ENCODE measurements around the gene S1PR3.

The S1PR3 gene

DNA sequence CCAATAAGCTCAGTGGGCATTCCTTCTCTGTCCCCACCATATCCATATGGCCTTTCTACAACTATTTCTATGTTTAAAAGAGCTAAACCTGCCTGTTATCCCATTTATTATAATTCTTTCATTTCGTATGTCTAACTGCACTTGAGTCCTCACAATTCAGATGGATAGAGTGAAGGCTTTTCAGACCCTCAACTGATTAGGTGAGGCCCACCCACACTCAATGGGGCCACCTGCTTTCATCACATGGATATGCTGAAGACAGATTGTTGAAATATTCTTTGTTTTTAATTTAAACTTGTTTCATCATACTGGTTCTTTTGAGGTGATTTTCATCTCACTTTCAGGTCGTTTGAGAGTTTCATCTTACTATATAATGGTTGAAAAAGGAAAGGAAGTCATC is 5.7 kb upstream of the S1PR3 start:
- peaks cover 2% of the 10 kb centered on the region for H3K9me3 ChIP-seq (ENCODE audit: severe bottlenecking)
- TF ChIP-seq, protein P1, sequence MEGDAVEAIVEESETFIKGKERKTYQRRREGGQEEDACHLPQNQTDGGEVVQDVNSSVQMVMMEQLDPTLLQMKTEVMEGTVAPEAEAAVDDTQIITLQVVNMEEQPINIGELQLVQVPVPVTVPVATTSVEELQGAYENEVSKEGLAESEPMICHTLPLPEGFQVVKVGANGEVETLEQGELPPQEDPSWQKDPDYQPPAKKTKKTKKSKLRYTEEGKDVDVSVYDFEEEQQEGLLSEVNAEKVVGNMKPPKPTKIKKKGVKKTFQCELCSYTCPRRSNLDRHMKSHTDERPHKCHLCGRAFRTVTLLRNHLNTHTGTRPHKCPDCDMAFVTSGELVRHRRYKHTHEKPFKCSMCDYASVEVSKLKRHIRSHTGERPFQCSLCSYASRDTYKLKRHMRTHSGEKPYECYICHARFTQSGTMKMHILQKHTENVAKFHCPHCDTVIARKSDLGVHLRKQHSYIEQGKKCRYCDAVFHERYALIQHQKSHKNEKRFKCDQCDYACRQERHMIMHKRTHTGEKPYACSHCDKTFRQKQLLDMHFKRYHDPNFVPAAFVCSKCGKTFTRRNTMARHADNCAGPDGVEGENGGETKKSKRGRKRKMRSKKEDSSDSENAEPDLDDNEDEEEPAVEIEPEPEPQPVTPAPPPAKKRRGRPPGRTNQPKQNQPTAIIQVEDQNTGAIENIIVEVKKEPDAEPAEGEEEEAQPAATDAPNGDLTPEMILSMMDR (IDR thresholded peaks at IDR 0.05; ENCODE audit: low read depth, low read length) = no peak
- no peaks in the 10 kb centered on the region for H3K36me3 ChIP-seq

DNA sequence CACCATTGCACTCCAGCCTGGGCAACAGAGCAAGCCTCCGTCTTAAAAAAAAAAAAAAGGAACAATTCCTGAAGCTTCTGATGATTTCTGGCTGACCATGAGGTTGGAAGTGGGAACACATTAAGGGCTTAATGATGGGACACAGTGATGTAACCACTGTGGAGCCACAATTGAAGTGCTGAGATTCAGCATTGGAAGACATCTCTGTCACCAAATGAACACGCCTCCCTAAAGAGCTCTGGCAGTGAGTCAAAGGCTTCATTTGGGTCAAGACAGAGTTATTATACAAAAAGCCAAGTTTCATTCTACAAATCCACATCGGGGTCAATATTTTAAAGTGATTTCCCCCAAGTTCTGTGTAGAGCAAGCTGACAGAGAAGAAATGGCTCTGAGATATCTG is 4.5 kb upstream of the S1PR3 start:
- no peaks in the 10 kb centered on the region for H3K9me3 ChIP-seq (ENCODE audit: severe bottlenecking)
- no peak for DNase-seq
- H3K27me3 ChIP-seq (ENCODE audit: insufficient read depth, low read depth, severe bottlenecking) = no peaks in the 10 kb centered on the region
- H3K4me3 ChIP-seq (ENCODE audit: low read depth, low read length) = no peak overlapping the region
- no peak overlapping the region for H3K27ac ChIP-seq
- TF ChIP-seq, protein P1 (IDR thresholded peaks at IDR 0.05; ENCODE audit: low read depth, low read length) = no peak
- no peaks in the 10 kb centered on the region for H3K36me3 ChIP-seq

More for the DNA sequence above, 5.7 kb upstream of the S1PR3 start:
- Histone ChIP-seq H3K27me3 (ENCODE audit: insufficient read depth, low read depth, severe bottlenecking) (no peaks in the 10 kb centered on the region), H3K4me3 (ENCODE audit: low read depth, low read length) (no peak overlapping the region), H3K27ac (no peak overlapping the region)
- no peak for DNase-seq

DNA sequence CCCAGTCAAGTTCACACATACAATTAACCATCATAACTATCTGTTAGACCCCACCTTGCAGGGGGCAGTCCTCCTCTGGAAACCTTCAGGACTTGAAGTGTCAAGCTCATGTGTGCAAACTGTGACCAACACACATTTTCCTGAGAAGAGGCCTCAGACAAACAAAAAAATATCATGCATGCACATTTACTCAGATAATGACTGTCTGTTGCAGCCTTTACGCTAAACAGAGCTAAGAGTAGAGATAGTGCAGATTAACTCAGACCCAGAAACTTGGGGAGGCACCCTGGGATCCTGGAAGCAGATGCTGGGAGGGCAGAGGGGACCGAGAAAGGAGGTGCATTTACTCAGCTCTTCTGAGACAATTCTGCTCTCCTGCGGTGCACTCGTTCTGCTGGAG is 3.6 kb upstream of the S1PR3 start:
- Histone ChIP-seq H3K27me3 (ENCODE audit: insufficient read depth, low read depth, severe bottlenecking) (no peaks in the 10 kb centered on the region), H3K4me3 (ENCODE audit: low read depth, low read length) (no peak overlapping the region), H3K9me3 (ENCODE audit: severe bottlenecking) (no peaks in the 10 kb centered on the region), H3K27ac (no peak overlapping the region), H3K36me3 (no peaks in the 10 kb centered on the region)
- no peak for DNase-seq
- TF ChIP-seq, protein P1 (IDR thresholded peaks at IDR 0.05; ENCODE audit: low read depth, low read length) = no peak

DNA sequence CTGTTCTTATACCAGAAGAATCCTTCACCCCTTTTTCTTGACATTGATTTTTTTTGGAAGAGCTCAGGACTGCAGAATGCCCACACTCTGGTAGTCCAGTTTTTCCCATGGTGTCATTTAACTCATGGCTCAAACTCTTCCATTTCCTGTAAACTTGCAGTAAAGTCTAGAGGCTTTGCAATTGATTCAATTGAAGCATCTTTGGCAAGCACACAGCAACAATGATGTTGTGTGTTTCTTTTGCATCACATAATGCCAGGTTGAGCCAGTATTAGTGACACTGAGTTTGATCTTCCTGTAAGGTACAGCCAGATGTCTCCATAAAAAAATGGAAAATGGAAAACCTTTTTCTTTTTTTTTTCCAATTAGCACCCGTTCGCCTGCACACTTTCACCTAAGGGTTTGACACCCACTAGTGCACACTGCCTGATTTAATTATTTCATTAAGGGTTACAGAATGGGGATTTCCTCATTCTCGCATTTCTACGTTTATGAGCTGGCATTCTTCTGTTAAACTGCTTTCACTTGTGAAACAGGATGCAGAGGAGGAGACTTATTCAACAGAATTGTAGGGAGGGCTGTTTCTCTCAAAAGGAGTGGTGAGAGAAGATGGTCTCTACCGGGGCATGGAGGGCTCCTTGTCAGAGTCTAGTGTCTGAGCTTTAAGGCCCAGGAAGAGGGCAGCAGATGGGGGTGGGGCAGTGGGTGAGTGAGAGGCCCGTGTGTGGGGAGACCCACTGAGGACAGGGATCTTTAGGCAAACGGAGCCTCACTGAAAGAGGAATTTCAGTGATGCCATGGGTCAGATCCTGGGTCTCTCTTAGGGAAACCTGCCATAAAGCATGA is 2.2 kb upstream of the S1PR3 start:
- Histone ChIP-seq H3K27me3 (ENCODE audit: insufficient read depth, low read depth, severe bottlenecking) (no peaks in the 10 kb centered on the region), H3K36me3 (no peaks in the 10 kb centered on the region), H3K4me3 (ENCODE audit: low read depth, low read length) (no peak overlapping the region), H3K9me3 (ENCODE audit: severe bottlenecking) (no peaks in the 10 kb centered on the region), H3K27ac (no peak overlapping the region)
- TF ChIP-seq, protein P1 (IDR thresholded peaks at IDR 0.05; ENCODE audit: low read depth, low read length) = no peak
- DNase-seq = no peak

DNA sequence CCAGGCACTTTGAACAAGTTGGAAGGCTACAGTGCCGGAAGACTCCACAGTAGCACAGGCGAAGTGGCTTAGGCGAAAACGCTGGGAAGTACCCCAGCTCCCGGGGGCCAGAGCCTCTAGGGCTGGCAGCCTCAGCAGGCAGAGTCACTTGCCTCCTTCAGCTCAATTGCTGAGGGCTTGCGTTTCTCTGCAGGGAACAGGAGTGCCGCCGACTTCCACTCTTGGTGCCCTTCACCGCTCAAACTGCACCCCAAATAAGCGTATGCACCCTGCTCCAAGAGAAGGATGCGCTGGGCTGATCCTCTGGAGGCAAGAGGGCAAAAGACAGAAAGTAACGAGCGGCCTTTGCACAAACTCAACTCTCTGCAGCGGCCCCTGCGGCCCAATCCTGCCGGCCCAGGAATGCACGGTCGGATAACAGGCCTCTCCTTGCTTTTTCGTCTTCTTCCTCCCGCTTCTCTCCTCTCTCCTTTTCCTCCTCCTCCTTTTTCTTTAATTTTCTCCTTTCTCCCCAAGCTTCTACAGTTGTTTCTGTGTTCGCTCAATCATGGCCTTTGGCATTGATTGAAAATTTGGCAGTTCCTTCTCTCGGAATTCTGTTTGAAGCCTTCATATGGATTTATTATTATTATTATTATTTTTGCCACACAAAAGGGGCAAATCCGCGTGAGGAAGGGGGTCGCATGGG is 1.1 kb upstream of the S1PR3 start:
- no peak for DNase-seq
- TF ChIP-seq, protein P1 (IDR thresholded peaks at IDR 0.05; ENCODE audit: low read depth, low read length) = no peak
- Histone ChIP-seq H3K4me3 (ENCODE audit: low read depth, low read length) (peak overlapping the region; percentile 67), H3K27ac (no peak overlapping the region), H3K9me3 (ENCODE audit: severe bottlenecking) (no peaks in the 10 kb centered on the region), H3K36me3 (no peaks in the 10 kb centered on the region; the same call in 1 of the 2 replicates), H3K27me3 (ENCODE audit: insufficient read depth, low read depth, severe bottlenecking) (no peaks in the 10 kb centered on the region)

All from WERI-Rb-1 (cell line).